NT2/D1 (cell line): Measurements from ENCODE around the gene FOSB.

Source experiments
- SUZ12 ChIP-seq: IDR thresholded peaks from 2 replicates; pipeline ENCODE4 v1.6.1; 2011; ENCODE audit not compliant: insufficient read length, insufficient read depth; ENCODE audit errors: extremely low read depth
- YY1 ChIP-seq: IDR thresholded peaks from 2 replicates; pipeline ENCODE4 v1.6.1; 2011; ENCODE audit not compliant: insufficient read length, insufficient read depth

GRCh38 chr19:45420871-45421270 is 46.9 kb upstream of the FOSB start:
- TF ChIP-seq SUZ12, result no peak
- no peak for TF ChIP-seq YY1
